Smooth muscle cell (in vitro differentiated cells): ENCODE results near the gene SLC35G1. TPM values are rescaled to one million over a fixed set of nuclear protein-coding genes. Genes with fewer than 3 reads are reported as not detected.

Source experiments
- DNase-seq: peaks from one replicate; lab custom pipeline; 2025; ENCODE audit not compliant: unreplicated experiment; lab: John Stamatoyannopoulos, UW
- H2AFZ ChIP-seq: fragments of 200-600 bp; sonication (generic); 2 replicates; pipeline ENCODE4 v1.6.0; 2016; ENCODE audit warnings: antibody characterized with exemption, low read depth, mild to moderate bottlenecking
- H3F3A ChIP-seq: fragments of 200-600 bp; sonication (generic); 2 replicates; pipeline ENCODE4 v1.6.0; 2017; ENCODE audit warnings: antibody characterized with exemption, low read depth
- H3K27ac ChIP-seq: fragments of 200-600 bp; sonication (generic); 2 replicates; pipeline ENCODE4 v1.5.1; 2016; ENCODE audit warnings: low read depth, mild to moderate bottlenecking
- H3K27me3 ChIP-seq: fragments of 200-600 bp; sonication (generic); 2 replicates; pipeline ENCODE4 v1.6.1; 2016; ENCODE audit warnings: low read depth, mild to moderate bottlenecking
- H3K36me3 ChIP-seq: fragments of 200-600 bp; sonication (generic); 2 replicates; pipeline ENCODE4 v1.5.1; 2016; ENCODE audit warnings: low read depth
- H3K4me1 ChIP-seq: fragments of 200-600 bp; sonication (generic); 2 replicates; pipeline ENCODE4 v1.5.1; 2016; ENCODE audit warnings: low read depth
- H3K4me2 ChIP-seq: fragments of 200-600 bp; sonication (generic); 2 replicates; pipeline ENCODE4 v1.6.0; 2016; ENCODE audit warnings: mild to moderate bottlenecking
- H3K4me3 ChIP-seq: fragments of 200-600 bp; sonication (generic); 2 replicates; pipeline ENCODE4 v1.5.1; 2016; ENCODE audit warnings: mild to moderate bottlenecking
- H3K79me2 ChIP-seq: fragments of 200-600 bp; sonication (generic); 2 replicates; pipeline ENCODE4 v1.6.0; 2016; ENCODE audit warnings: low read depth, mild to moderate bottlenecking
- H3K9ac ChIP-seq: fragments of 200-600 bp; sonication (generic); 2 replicates; pipeline ENCODE4 v1.6.0; 2016; ENCODE audit warnings: low read depth
- H3K9me3 ChIP-seq: fragments of 200-600 bp; sonication (generic); replicated peaks from 2 replicates; pipeline ENCODE4 v1.5.1; 2016; ENCODE audit warnings: low read depth
- H4K20me1 ChIP-seq: fragments of 200-600 bp; sonication (generic); 2 replicates; pipeline ENCODE4 v1.6.0; 2016; ENCODE audit warnings: low read depth
- CTCF ChIP-seq: fragments of 200-600 bp; sonication (generic); IDR thresholded peaks from 2 replicates; pipeline ENCODE4 v1.5.1; 2017; ENCODE audit warnings: borderline replicate concordance, mild to moderate bottlenecking, antibody characterized with exemption; ENCODE audit not compliant: insufficient read depth, poor library complexity, severe bottlenecking
- WGBS: methylation state at CpG from one replicate; pipeline ENCODE4 v1.1.7; 2016; ENCODE audit warnings: low lambda C conversion rate; 5-methylcytosine and 5-hydroxymethylcytosine counted together
- polyA plus RNA-seq: library from polyadenylated mRNA; unstranded; fragments of >200 nt; fragmentation: Nextera tagmentation; extraction: Ambion mirVana; gene quantifications from 2 replicates; pipeline ENCODE4 v1.2.1, GENCODE V29; 2016
- total RNA-seq: library from RNA; depleted of rRNA; stranded (reverse); fragments of >200 nt; gene quantifications from 2 replicates; pipeline ENCODE4 v1.2.3, GENCODE V29; 2014

The SLC35G1 gene
- total and polyA plus RNA-seq, 2 experiments from 2014 or later, result 3.4 to 6.4 TPM

- Histone ChIP-seq H3K27me3 (no peaks in the 10 kb centered on the region), H3F3A (no peaks in the 10 kb centered on the region), H4K20me1 (no peaks in the 10 kb centered on the region), H2AFZ (no peak overlapping the region), H3K4me3 (no peak overlapping the region), H3K4me2 (no peak overlapping the region), H3K79me2 (no peaks in the 10 kb centered on the region), H3K9me3 (no peaks in the 10 kb centered on the region), H3K27ac (no peak overlapping the region), H3K4me1 (peaks cover 14% of the 10 kb centered on the region), H3K36me3 (no peaks in the 10 kb centered on the region), H3K9ac (no peak overlapping the region)
- WGBS, result 85% methylated on average over 4 of the region's 4 CpGs
- no peak for DNase-seq
- TF ChIP-seq CTCF, result no peak
Observed at GRCh38 chr10:93897070-93897780, 3.4 kb downstream of the SLC35G1 start.

GRCh38 chr10:93899109-93899508 lies 5.3 kb downstream of the SLC35G1 start:
- DNase-seq, result no peak
- Histone ChIP-seq H3K79me2 (no peaks in the 10 kb centered on the region), H3F3A (no peaks in the 10 kb centered on the region), H3K9ac (no peak overlapping the region), H4K20me1 (no peaks in the 10 kb centered on the region), H3K4me3 (no peak overlapping the region), H3K4me1 (peaks cover 18% of the 10 kb centered on the region), H3K36me3 (no peaks in the 10 kb centered on the region), H3K9me3 (no peaks in the 10 kb centered on the region), H3K27me3 (no peaks in the 10 kb centered on the region), H3K4me2 (no peak overlapping the region), H3K27ac (no peak overlapping the region), H2AFZ (no peak overlapping the region)
- WGBS, result 95% methylated on average over 2 of the region's 2 CpGs
- no peak for TF ChIP-seq CTCF

- WGBS, result 97% methylated on average over 2 of the region's 2 CpGs
- Histone ChIP-seq H3K27ac (no peak overlapping the region), H3K4me2 (no peak overlapping the region), H3K36me3 (no peaks in the 10 kb centered on the region), H4K20me1 (no peaks in the 10 kb centered on the region), H3K79me2 (no peaks in the 10 kb centered on the region), H3K4me1 (peaks cover 4% of the 10 kb centered on the region), H3K4me3 (no peak overlapping the region), H2AFZ (no peak overlapping the region), H3K9me3 (no peaks in the 10 kb centered on the region), H3F3A (no peaks in the 10 kb centered on the region), H3K27me3 (no peaks in the 10 kb centered on the region), H3K9ac (no peak overlapping the region)
- no peak for TF ChIP-seq CTCF
- no peak for DNase-seq
Observed at GRCh38 chr10:93903051-93903450, 9.3 kb downstream of the SLC35G1 start.

GRCh38 chr10:93904901-93905300 lies 11.1 kb downstream of the SLC35G1 start:
- Histone ChIP-seq H3K79me2 (no peaks in the 10 kb centered on the region), H3K36me3 (no peaks in the 10 kb centered on the region), H3F3A (no peaks in the 10 kb centered on the region), H4K20me1 (no peaks in the 10 kb centered on the region), H3K9me3 (no peaks in the 10 kb centered on the region), H2AFZ (no peak overlapping the region), H3K27me3 (no peaks in the 10 kb centered on the region), H3K4me3 (no peak overlapping the region), H3K4me2 (no peak overlapping the region), H3K4me1 (peaks cover 4% of the 10 kb centered on the region), H3K9ac (no peak overlapping the region), H3K27ac (no peak overlapping the region)
- DNase-seq, result no peak
- WGBS, result 97% methylated on average over 5 of the region's 5 CpGs
- no peak for TF ChIP-seq CTCF
